Upper lobe of right lung (tissue), 1 donor: Measurements from ENCODE around the gene FOXO6. TPM values are rescaled to one million over a fixed set of nuclear protein-coding genes. Genes with fewer than 3 reads are reported as not detected.

Experiments used
- ATAC-seq: fragments of 200-7000 bp; cut with Tn5 transposase; one replicate; pipeline ENCODE4 v1.9.1; 2020; ENCODE audit warnings: mild to moderate bottlenecking, moderate library complexity
- DNase-seq: peaks from one replicate; pipeline ENCODE4 v3.0.0-alpha.2; 2020
- H3K27ac ChIP-seq: fragments of 200-600 bp; one replicate; pipeline ENCODE4 v1.8.0; 2022
- H3K27me3 ChIP-seq: fragments of 200-600 bp; one replicate; pipeline ENCODE4 v1.8.0; 2022; ENCODE audit warnings: mild to moderate bottlenecking
- H3K36me3 ChIP-seq: fragments of 200-600 bp; one replicate; pipeline ENCODE4 v1.8.0; 2022
- H3K4me1 ChIP-seq: fragments of 200-600 bp; one replicate; pipeline ENCODE4 v1.8.0; 2022
- H3K4me3 ChIP-seq: fragments of 200-600 bp; one replicate; pipeline ENCODE4 v1.8.0; 2022; ENCODE audit warnings: mild to moderate bottlenecking
- H3K9me3 ChIP-seq: fragments of 200-600 bp; one replicate; pipeline ENCODE4 v1.8.0; 2022
- intact Hi-C: fragments of 100-400 bp; cut with DNase I; formaldehyde crosslinking; loops from one replicate; pipeline ENCODE4 v1.11.0; 2022
- total RNA-seq: library from RNA; stranded (reverse); fragmentation: NEBNext Ultra II Directional; extraction: Animal tissue kit (Norgen Biotek cat#: 25700); gene quantifications from one replicate; pipeline ENCODE4 v1.2.1, GENCODE V29; 2021
- TF ChIP-seq, protein P1 (sequence below): fragments of 200-600 bp; IDR thresholded peaks from one replicate; pipeline ENCODE4 v1.8.0; 2022; ENCODE audit warnings: antibody characterized with exemption
- donor health status: DM: no; HTN: yes; CAD: no; lungs with severe emphysema.

The FOXO6 gene
- total RNA-seq, 1 donor from 2014 or later: 0.43 TPM

DNA sequence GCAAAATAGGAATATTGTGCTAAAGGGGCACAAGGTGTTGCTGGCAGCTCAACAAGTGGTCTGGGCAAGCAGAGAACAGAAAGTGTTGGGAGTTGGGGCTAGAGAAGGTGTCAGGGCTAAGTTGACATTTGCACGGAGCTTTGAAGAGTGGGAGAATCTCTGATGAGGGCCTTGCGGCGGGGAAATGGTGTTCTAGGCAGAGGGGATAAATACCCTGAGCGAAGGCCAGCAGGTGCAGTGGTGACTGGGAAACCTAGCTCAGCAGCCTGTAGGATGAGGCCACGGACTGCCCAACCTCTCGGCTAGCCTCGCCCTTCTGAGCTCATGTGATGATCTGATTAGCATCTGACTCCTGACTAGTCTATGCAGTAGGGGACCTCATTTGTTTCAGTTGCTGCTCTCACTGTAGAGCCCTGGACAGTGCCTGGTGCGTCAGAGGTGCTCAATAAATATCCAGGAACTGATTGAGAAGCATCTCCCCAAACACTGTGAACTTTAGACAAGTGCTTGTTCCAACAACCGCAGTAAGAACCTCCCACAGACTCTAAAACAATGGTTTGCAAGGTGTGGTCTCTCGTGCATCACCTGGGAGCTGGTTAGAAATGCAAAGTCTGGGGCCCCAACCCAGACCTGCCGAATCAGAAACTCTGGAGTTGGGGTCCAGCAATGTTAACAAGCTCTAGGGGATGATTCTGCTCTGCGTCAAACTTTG lies 1.0 kb upstream of the FOXO6 start:
- Histone ChIP-seq H3K4me1 (peaks cover 12% of the 10 kb centered on the region), H3K36me3 (no peaks in the 10 kb centered on the region), H3K9me3 (no peaks in the 10 kb centered on the region), H3K27me3 (peaks cover 13% of the 10 kb centered on the region), H3K4me3 (no peak overlapping the region), H3K27ac (no peak overlapping the region)
- TF ChIP-seq, protein P1, sequence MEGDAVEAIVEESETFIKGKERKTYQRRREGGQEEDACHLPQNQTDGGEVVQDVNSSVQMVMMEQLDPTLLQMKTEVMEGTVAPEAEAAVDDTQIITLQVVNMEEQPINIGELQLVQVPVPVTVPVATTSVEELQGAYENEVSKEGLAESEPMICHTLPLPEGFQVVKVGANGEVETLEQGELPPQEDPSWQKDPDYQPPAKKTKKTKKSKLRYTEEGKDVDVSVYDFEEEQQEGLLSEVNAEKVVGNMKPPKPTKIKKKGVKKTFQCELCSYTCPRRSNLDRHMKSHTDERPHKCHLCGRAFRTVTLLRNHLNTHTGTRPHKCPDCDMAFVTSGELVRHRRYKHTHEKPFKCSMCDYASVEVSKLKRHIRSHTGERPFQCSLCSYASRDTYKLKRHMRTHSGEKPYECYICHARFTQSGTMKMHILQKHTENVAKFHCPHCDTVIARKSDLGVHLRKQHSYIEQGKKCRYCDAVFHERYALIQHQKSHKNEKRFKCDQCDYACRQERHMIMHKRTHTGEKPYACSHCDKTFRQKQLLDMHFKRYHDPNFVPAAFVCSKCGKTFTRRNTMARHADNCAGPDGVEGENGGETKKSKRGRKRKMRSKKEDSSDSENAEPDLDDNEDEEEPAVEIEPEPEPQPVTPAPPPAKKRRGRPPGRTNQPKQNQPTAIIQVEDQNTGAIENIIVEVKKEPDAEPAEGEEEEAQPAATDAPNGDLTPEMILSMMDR: no peak
- DNase-seq (peak; percentile 50), ATAC-seq (no peak)
- intact Hi-C loops: no loop called here

DNA sequence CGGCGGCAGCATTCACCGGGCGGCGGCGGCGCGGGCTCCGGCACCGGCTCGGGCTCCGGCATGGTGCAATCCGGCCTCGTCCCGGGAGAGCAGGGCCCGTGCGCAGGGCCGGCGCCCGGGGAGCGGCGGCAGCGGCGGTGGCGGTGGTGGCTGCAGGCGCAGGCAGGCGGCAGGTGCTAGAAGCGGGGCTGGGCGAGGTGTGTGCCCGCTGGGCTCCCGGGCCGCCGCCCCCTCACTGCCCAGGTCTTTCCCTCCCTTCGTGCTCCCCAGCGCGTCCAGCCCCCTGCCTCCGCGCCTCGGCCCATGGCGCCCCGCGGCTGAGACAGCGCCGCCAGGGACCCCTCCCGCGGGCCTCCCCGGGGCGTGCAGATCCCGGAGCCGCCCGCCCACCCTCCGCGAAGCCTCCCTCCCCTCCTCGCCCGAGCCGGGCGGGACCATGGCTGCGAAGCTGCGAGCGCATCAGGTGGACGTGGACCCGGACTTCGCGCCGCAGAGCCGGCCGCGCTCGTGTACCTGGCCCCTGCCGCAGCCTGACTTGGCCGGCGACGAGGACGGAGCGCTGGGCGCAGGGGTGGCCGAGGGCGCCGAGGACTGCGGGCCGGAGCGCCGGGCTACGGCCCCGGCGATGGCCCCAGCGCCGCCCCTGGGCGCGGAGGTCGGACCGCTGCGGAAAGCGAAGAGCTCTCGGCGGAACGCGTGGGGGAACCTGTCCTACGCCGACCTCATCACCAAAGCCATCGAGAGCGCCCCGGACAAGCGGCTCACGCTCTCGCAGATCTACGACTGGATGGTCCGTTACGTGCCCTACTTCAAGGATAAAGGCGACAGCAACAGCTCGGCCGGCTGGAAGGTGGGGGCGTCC lies 492 bp downstream of the FOXO6 start:
- Histone ChIP-seq H3K9me3 (no peaks in the 10 kb centered on the region), H3K36me3 (no peaks in the 10 kb centered on the region), H3K27ac (no peak overlapping the region), H3K4me3 (peak overlapping the region; percentile 59), H3K4me1 (peaks cover 16% of the 10 kb centered on the region), H3K27me3 (peaks cover 26% of the 10 kb centered on the region)
- TF ChIP-seq, protein P1: no peak
- DNase-seq: peak; percentile 72
- ATAC-seq: peak; percentile 0
- intact Hi-C loops: no loop called here

DNA sequence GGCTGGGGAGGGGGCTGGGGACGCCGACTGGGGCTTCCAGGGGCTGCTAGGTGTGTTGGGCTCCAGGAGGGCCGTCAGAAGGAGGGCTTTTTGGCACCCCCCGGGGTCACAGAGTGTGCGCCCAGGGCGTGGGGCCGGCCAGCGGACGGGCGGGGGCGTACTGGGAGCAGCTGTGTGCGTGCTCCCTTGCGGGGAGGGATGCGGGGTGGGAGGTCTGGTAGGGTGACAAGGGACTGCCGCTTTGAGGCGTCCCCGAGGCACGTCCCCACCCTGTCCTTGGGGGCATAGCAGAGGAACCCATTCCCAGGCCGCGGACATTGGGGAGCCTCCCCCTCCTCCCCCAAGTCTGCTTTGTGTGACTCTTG lies 1.1 kb downstream of the FOXO6 start:
- H3K27ac ChIP-seq: no peak overlapping the region
- no peak for ATAC-seq
- no peak for DNase-seq
- H3K4me1 ChIP-seq: peaks cover 17% of the 10 kb centered on the region
- no peaks in the 10 kb centered on the region for H3K36me3 ChIP-seq
- no peaks in the 10 kb centered on the region for H3K9me3 ChIP-seq
- intact Hi-C loops: no loop called here
- H3K4me3 ChIP-seq: peak overlapping the region; percentile 59
- TF ChIP-seq, protein P1: no peak
- H3K27me3 ChIP-seq: peaks cover 32% of the 10 kb centered on the region

DNA sequence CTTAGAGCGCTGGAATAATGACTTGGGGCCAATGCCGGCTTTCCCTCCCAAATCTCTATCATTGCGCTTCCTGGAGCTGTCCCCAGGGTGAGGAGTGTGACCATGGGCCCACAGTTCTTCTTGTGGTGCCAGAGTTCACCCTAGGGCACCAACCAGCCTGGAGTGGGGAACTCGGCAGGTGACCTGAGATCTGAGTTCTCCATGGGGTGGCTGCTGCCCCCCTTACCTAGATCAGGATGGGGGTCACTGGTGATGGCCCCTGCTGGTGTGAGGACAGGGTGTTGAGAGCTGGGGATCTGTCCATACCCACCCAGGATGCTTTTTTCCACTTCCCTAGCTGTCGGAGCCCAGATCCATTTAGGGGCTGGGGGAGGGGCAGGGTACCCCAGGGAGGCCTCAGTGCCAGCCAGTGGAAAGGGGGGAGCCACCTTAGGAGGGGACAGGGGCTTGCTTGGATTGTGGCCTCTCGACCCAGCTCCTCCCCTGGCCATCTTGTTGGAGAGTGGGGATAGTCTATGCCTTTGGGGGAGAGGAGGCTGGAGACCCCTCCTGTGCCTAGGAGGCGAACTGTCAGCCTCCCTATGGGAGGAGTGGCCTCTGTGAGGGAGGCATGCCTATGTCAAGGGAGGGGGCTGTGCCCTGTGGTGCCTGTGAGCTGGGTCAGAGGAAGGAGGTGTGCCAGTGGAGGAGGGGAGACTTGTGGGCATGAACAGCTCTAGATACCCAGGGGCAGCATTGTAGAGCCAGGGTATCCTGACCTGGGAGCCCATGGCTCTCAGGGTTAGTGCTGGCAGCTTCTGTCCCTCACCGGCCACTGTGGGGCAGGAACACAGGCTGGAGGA lies 1.7 kb downstream of the FOXO6 start:
- no peaks in the 10 kb centered on the region for H3K36me3 ChIP-seq
- DNase-seq (no peak), ATAC-seq (no peak)
- peaks cover 34% of the 10 kb centered on the region for H3K27me3 ChIP-seq
- no peak overlapping the region for H3K4me3 ChIP-seq
- intact Hi-C loops: no loop called here
- no peak overlapping the region for H3K27ac ChIP-seq
- TF ChIP-seq, protein P1: no peak
- no peaks in the 10 kb centered on the region for H3K9me3 ChIP-seq
- peaks cover 16% of the 10 kb centered on the region for H3K4me1 ChIP-seq

DNA sequence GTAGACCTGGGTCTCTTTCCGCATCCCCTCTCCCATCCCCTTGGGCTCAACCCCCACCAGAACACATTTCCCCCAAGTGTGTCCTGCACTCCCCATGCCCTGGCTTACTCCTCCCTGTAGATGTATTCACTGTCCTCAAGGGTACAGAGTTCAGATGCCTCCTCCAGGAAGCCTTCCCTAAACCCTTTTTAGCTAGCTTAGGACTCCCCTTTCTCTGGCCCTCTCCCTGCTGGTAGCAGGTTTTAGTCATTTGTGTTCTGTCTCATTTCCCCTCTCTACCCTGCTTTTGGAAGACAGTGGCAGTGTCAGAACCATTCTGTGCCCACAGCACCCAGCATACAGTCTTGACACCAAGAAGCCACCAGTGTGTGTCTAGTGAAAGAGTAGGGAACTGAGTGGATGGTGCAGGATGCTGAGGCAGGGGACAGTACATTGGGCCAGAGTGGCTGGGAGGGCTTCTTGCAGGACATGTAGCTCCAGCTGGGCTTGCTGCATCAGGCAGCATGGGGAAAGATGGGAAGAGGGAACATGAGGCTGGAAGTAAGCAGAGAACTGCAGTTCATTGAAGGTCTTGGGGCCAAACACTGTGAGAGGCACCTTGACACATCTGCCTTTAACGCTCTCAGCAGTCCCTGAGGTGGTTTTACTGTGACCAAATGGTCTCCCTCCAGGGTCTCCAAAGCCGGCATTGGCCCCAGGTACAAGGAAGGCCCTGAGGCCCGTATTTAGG lies 2.5 kb downstream of the FOXO6 start:
- TF ChIP-seq, protein P1: no peak
- no peak for ATAC-seq
- intact Hi-C loops: no loop called here
- no peaks in the 10 kb centered on the region for H3K9me3 ChIP-seq
- H3K27ac ChIP-seq: no peak overlapping the region
- no peak overlapping the region for H3K4me3 ChIP-seq
- no peaks in the 10 kb centered on the region for H3K36me3 ChIP-seq
- peaks cover 41% of the 10 kb centered on the region for H3K27me3 ChIP-seq
- DNase-seq: no peak
- H3K4me1 ChIP-seq: peaks cover 12% of the 10 kb centered on the region
